KMS-11 (cell line): ENCODE data around the gene GMIP.

Experiments used
- H2AFZ ChIP-seq: fragments of 200-600 bp; sonication (generic); 2 replicates; pipeline ENCODE4 v1.6.1; 2016; ENCODE audit warnings: antibody characterized with exemption, mixed run types, low read depth
- H3K27ac ChIP-seq: fragments of 200-600 bp; sonication (generic); 2 replicates; pipeline ENCODE4 v1.6.1; 2016; ENCODE audit warnings: mild to moderate bottlenecking, mixed run types
- H3K27me3 ChIP-seq: fragments of 200-600 bp; sonication (generic); 2 replicates; pipeline ENCODE4 v1.6.1; 2017; ENCODE audit warnings: mild to moderate bottlenecking, low read depth, mixed run types, moderate library complexity; ENCODE audit not compliant: insufficient read depth
- H3K36me3 ChIP-seq: fragments of 200-600 bp; sonication (generic); 2 replicates; pipeline ENCODE4 v1.6.1; 2017; ENCODE audit warnings: mild to moderate bottlenecking, mixed run types; ENCODE audit not compliant: insufficient read depth
- H3K4me1 ChIP-seq: fragments of 200-600 bp; sonication (generic); 2 replicates; pipeline ENCODE4 v1.6.1; 2016; ENCODE audit warnings: mild to moderate bottlenecking, low read depth, mixed run types; ENCODE audit not compliant: poor library complexity, severe bottlenecking
- H3K4me2 ChIP-seq: fragments of 200-600 bp; sonication (generic); 2 replicates; pipeline ENCODE4 v1.7.0; 2016; ENCODE audit warnings: mild to moderate bottlenecking, mixed run types
- H3K4me3 ChIP-seq: fragments of 200-600 bp; sonication (generic); IDR thresholded peaks from 2 replicates; pipeline ENCODE4 v1.6.1; 2017; ENCODE audit warnings: low read depth, low read length, mixed read lengths; ENCODE audit not compliant: insufficient read depth
- H3K79me2 ChIP-seq: fragments of 200-600 bp; sonication (generic); 2 replicates; pipeline ENCODE4 v1.6.1; 2016; ENCODE audit warnings: low read depth, mixed run types; ENCODE audit not compliant: insufficient read depth
- H3K9ac ChIP-seq: fragments of 200-600 bp; sonication (generic); 2 replicates; pipeline ENCODE4 v1.6.1; 2016; ENCODE audit warnings: mild to moderate bottlenecking, mixed run types
- H4K20me1 ChIP-seq: fragments of 200-600 bp; sonication (generic); 2 replicates; pipeline ENCODE4 v1.6.1; 2016; ENCODE audit warnings: mild to moderate bottlenecking, mixed run types; ENCODE audit not compliant: insufficient read depth
- TF ChIP-seq, protein P1 (sequence below): fragments of 200-600 bp; sonication (generic); conservative IDR thresholded peaks from 2 replicates; pipeline ENCODE4 v1.6.1; 2017; ENCODE audit warnings: low read depth, mild to moderate bottlenecking, antibody characterized with exemption, low read length, moderate library complexity, mixed read lengths

Gene GMIP

GRCh38 chr19:19647037-19647835 lies 3.8 kb upstream of the GMIP start:
- Histone ChIP-seq H3K27ac (no peak overlapping the region), H3K79me2 (no peaks in the 10 kb centered on the region), H3K36me3 (no peaks in the 10 kb centered on the region)

GRCh38 chr19:19645233-19645870 lies 1.9 kb upstream of the GMIP start:
- H3K79me2 ChIP-seq: no peaks in the 10 kb centered on the region
- TF ChIP-seq, protein P1, sequence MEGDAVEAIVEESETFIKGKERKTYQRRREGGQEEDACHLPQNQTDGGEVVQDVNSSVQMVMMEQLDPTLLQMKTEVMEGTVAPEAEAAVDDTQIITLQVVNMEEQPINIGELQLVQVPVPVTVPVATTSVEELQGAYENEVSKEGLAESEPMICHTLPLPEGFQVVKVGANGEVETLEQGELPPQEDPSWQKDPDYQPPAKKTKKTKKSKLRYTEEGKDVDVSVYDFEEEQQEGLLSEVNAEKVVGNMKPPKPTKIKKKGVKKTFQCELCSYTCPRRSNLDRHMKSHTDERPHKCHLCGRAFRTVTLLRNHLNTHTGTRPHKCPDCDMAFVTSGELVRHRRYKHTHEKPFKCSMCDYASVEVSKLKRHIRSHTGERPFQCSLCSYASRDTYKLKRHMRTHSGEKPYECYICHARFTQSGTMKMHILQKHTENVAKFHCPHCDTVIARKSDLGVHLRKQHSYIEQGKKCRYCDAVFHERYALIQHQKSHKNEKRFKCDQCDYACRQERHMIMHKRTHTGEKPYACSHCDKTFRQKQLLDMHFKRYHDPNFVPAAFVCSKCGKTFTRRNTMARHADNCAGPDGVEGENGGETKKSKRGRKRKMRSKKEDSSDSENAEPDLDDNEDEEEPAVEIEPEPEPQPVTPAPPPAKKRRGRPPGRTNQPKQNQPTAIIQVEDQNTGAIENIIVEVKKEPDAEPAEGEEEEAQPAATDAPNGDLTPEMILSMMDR: no peak
- H4K20me1 ChIP-seq: no peaks in the 10 kb centered on the region
- no peaks in the 10 kb centered on the region for H3K36me3 ChIP-seq
- no peak overlapping the region for H3K9ac ChIP-seq
- H3K4me3 ChIP-seq: no peak overlapping the region
- H2AFZ ChIP-seq: no peak overlapping the region
- H3K4me1 ChIP-seq: no peaks in the 10 kb centered on the region
- no peaks in the 10 kb centered on the region for H3K27me3 ChIP-seq
- H3K4me2 ChIP-seq: no peak overlapping the region
- no peak overlapping the region for H3K27ac ChIP-seq

More at GRCh38 chr19:19647037-19647835, 3.8 kb upstream of the GMIP start:
- Histone ChIP-seq H3K4me3 (no peak overlapping the region), H3K4me2 (no peak overlapping the region), H3K9ac (no peak overlapping the region), H3K27me3 (no peaks in the 10 kb centered on the region), H2AFZ (no peak overlapping the region), H3K4me1 (no peaks in the 10 kb centered on the region), H4K20me1 (no peaks in the 10 kb centered on the region)
- TF ChIP-seq, protein P1: no peak

DNA sequence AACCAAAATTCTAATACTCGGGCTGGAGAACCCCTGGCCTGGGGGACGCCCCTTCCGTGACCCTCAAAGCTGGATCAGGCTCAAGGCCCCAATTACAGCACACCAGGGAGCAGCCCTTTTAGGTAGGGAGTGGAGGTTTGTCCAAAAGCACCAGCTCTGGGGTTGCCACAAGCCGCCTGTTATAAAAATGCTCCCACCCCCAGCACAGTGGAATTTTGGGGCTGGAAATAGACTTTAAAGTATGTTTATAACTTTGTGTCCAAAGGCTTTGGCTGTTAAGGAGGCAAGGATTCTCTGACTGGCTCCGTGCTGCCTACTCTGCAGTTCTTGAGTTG lies 564 bp upstream of the GMIP start:
- H2AFZ ChIP-seq: no peak overlapping the region
- H3K9ac ChIP-seq: peak overlapping the region; percentile 33; the same call in 1 of the 2 replicates
- peak overlapping the region; percentile 68; the same call in 1 of the 2 replicates for H3K4me2 ChIP-seq
- no peaks in the 10 kb centered on the region for H3K27me3 ChIP-seq
- TF ChIP-seq, protein P1: peak; percentile 46; the same call in 1 of the 2 replicates
- H3K79me2 ChIP-seq: no peaks in the 10 kb centered on the region
- H3K4me1 ChIP-seq: no peaks in the 10 kb centered on the region
- H4K20me1 ChIP-seq: no peaks in the 10 kb centered on the region
- H3K36me3 ChIP-seq: no peaks in the 10 kb centered on the region
- H3K27ac ChIP-seq: peak overlapping the region; percentile 56; the same call in 1 of the 2 replicates
- H3K4me3 ChIP-seq: no peak overlapping the region

DNA sequence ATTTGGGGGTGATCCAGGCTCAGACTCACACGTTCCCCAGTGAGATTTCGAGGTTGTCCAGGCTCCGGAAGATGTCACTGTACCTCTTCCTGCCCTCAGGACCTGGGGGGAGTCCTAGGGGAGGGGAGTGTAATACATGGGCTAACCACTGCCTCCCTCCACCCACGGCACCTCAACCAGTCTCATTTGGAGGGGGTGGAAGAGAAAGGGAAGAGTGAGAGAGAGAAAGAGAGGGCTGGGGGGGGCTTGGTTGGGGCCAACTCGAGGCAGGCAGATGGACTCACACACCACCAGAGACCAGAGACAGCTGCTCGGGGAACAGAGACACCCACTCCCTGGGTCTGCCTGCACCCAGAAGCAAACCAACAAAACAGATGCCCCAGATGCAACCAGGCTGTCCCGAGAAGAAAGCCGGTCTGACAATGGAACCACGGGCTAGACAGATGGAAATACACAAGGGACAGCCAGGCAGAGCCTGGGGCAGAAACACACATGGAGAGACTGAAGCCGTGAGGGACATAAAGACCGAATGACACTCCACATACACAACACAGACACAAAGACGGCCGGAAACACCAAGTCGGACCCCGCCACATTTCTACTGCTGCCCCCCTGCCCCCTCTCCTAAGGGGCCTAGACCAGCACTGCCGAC lies 825 bp downstream of the GMIP start:
- Histone ChIP-seq H4K20me1 (no peaks in the 10 kb centered on the region), H3K79me2 (no peaks in the 10 kb centered on the region), H2AFZ (peak overlapping the region; percentile 62; the same call in 1 of the 2 replicates), H3K27me3 (no peaks in the 10 kb centered on the region), H3K4me2 (peak overlapping the region; percentile 60; the same call in 1 of the 2 replicates), H3K4me3 (no peak overlapping the region), H3K36me3 (no peaks in the 10 kb centered on the region), H3K27ac (no peak overlapping the region), H3K4me1 (no peaks in the 10 kb centered on the region), H3K9ac (peak overlapping the region; percentile 33; the same call in 1 of the 2 replicates)
- TF ChIP-seq, protein P1: no peak
